Purkinje cell (primary cell): ENCODE measurements around the gene PCDHGB1. TPM values are rescaled to one million over a fixed set of nuclear protein-coding genes. Genes with fewer than 3 reads are reported as not detected.

Experiments used
- polyA plus RNA-seq: library from polyadenylated mRNA; unstranded; fragments of >200 nt; fragmentation: Nextera tagmentation; gene quantifications from 2 replicates; pipeline ENCODE4 v1.2.1, GENCODE V29; 2014

The PCDHGB1 gene
- polyA plus RNA-seq, 1 donor from 2014 or later, result not detected

GRCh38 chr5:141397756-141398551 lies 48.1 kb downstream of the PCDHGB1 start, which contains the start of gene PCDHGB5:
Gene PCDHGB5, plus strand, starts transcription at chr5:141397947. Its CDS starts 181 bp downstream, at chr5:141398128.

Other genes starting within 250 kb of the PCDHGB1 start
- 3.7 and 7.5 TPM in 2 replicates for gene PCDHB3, start 249.6 kb upstream of the PCDHGB1 start, polyA plus RNA-seq
- gene PCDHB4, start 228.3 kb upstream of the PCDHGB1 start, polyA plus RNA-seq, result 6.0 and 16.8 TPM in 2 replicates
- gene PCDHB5, start 214.9 kb upstream of the PCDHGB1 start, polyA plus RNA-seq, result 2.1 and 4.8 TPM in 2 replicates
- gene PCDHB6, start 200.0 kb upstream of the PCDHGB1 start, polyA plus RNA-seq, result 1.0 and 1.4 TPM in 2 replicates
- 0.78 TPM in 1 of 2 replicates, not detected in the other for gene PCDHB7, start 177.5 kb upstream of the PCDHGB1 start, polyA plus RNA-seq
- gene PCDHB8, start 172.3 kb upstream of the PCDHGB1 start, polyA plus RNA-seq, result not detected in 2 replicates
- gene PCDHB16, start 167.7 kb upstream of the PCDHGB1 start, polyA plus RNA-seq, result 0.09 and 0.70 TPM in 2 replicates
- gene PCDHB9, start 162.9 kb upstream of the PCDHGB1 start, polyA plus RNA-seq, result 0.21 and 0.81 TPM in 2 replicates
- gene PCDHB10, start 157.7 kb upstream of the PCDHGB1 start, polyA plus RNA-seq, result 1.2 and 3.6 TPM in 2 replicates
- gene PCDHB11, start 150.5 kb upstream of the PCDHGB1 start, polyA plus RNA-seq, result 1.1 and 1.6 TPM in 2 replicates
- gene PCDHB12, start 141.4 kb upstream of the PCDHGB1 start, polyA plus RNA-seq, result 2.6 and 2.8 TPM in 2 replicates
- gene PCDHB13, start 136.2 kb upstream of the PCDHGB1 start, polyA plus RNA-seq, result 2.0 and 5.2 TPM in 2 replicates
- 5.3 and 5.4 TPM in 2 replicates for gene PCDHB14, start 126.8 kb upstream of the PCDHGB1 start, polyA plus RNA-seq
- gene PCDHB15, start 104.7 kb upstream of the PCDHGB1 start, polyA plus RNA-seq, result 28.7 and 30.0 TPM in 2 replicates
- gene SLC25A2, start 46.0 kb upstream of the PCDHGB1 start, polyA plus RNA-seq, result not detected in 2 replicates
- 374 and 453 TPM in 2 replicates for gene TAF7, start 29.3 kb upstream of the PCDHGB1 start, polyA plus RNA-seq
- 0.69 TPM in 1 of 2 replicates, not detected in the other for gene PCDHGA1, start 19.6 kb upstream of the PCDHGB1 start, polyA plus RNA-seq
- gene PCDHGA2, start 11.3 kb upstream of the PCDHGB1 start, polyA plus RNA-seq, result 1.9 TPM in 1 of 2 replicates, not detected in the other
- 1.3 and 4.3 TPM in 2 replicates for gene PCDHGA3, start 6.3 kb upstream of the PCDHGB1 start, polyA plus RNA-seq
- 0.27 TPM in 1 of 2 replicates, not detected in the other for gene PCDHGA4, start 4.9 kb downstream of the PCDHGB1 start, polyA plus RNA-seq
- 0.08 and 2.9 TPM in 2 replicates for gene PCDHGB2, start 9.9 kb downstream of the PCDHGB1 start, polyA plus RNA-seq
- 2.2 and 2.5 TPM in 2 replicates for gene PCDHGA5, start 14.1 kb downstream of the PCDHGB1 start, polyA plus RNA-seq
- 0.06 and 1.2 TPM in 2 replicates for gene PCDHGB3, start 20.1 kb downstream of the PCDHGB1 start, polyA plus RNA-seq
- 0.30 and 0.60 TPM in 2 replicates for gene PCDHGA6, start 23.8 kb downstream of the PCDHGB1 start, polyA plus RNA-seq
- gene PCDHGA7, start 32.6 kb downstream of the PCDHGB1 start, polyA plus RNA-seq, result 0.73 and 1.8 TPM in 2 replicates
- 1.8 and 2.1 TPM in 2 replicates for gene PCDHGB4, start 37.6 kb downstream of the PCDHGB1 start, polyA plus RNA-seq
- 0.11 and 0.13 TPM in 2 replicates for gene PCDHGA8, start 42.5 kb downstream of the PCDHGB1 start, polyA plus RNA-seq
- gene PCDHGB5, start 47.8 kb downstream of the PCDHGB1 start, polyA plus RNA-seq, result 0.32 TPM in 1 of 2 replicates, not detected in the other
- gene PCDHGA9, start 52.7 kb downstream of the PCDHGB1 start, polyA plus RNA-seq, result 1.1 and 1.9 TPM in 2 replicates
- gene PCDHGB6, start 57.9 kb downstream of the PCDHGB1 start, polyA plus RNA-seq, result 0.31 and 0.42 TPM in 2 replicates
- 6.1 and 7.8 TPM in 2 replicates for gene PCDHGA10, start 62.9 kb downstream of the PCDHGB1 start, polyA plus RNA-seq
- 0.35 TPM in 1 of 2 replicates, not detected in the other for gene PCDHGB7, start 67.6 kb downstream of the PCDHGB1 start, polyA plus RNA-seq
- gene PCDHGA11, start 71.0 kb downstream of the PCDHGB1 start, polyA plus RNA-seq, result 1.5 and 2.4 TPM in 2 replicates
- gene PCDHGA12, start 80.4 kb downstream of the PCDHGB1 start, polyA plus RNA-seq, result 3.6 and 4.3 TPM in 2 replicates
- gene PCDHGC3, start 125.9 kb downstream of the PCDHGB1 start, polyA plus RNA-seq, result 51.6 and 70.9 TPM in 2 replicates
- gene PCDHGC4, start 134.9 kb downstream of the PCDHGB1 start, polyA plus RNA-seq, result 0.22 and 4.5 TPM in 2 replicates
- 0.34 and 2.0 TPM in 2 replicates for gene PCDHGC5, start 139.0 kb downstream of the PCDHGB1 start, polyA plus RNA-seq